IMR-90 (cell line): ENCODE results near the gene CHAT. TPM values are rescaled to one million over a fixed set of nuclear protein-coding genes. Genes with fewer than 3 reads are reported as not detected.

Experiments used
- polyA plus RNA-seq, 3 experiments: library from polyadenylated mRNA; depleted of rRNA; stranded (reverse); fragments of >200 nt; gene quantifications; 2 replicates each; pipeline ENCODE4 v1.2.3, GENCODE V29; 2012; ENCODE audit warnings: low replicate concordance in 1 of 3
- total RNA-seq: library from RNA; depleted of rRNA; stranded (reverse); fragments of >200 nt; gene quantifications from 2 replicates; pipeline ENCODE4 v1.2.3, GENCODE V29; 2012; rRNA removed

CHAT gene
- total and polyA plus RNA-seq, 2 of the 4 experiments (the other 2 are of a cell fraction): not detected

Other genes with a start within 250 kb of the CHAT start
- not detected in 2 replicates for gene DRGX, start 217.9 kb upstream of the CHAT start, total RNA-seq
- gene DRGX, start 217.9 kb upstream of the CHAT start, polyA plus RNA-seq (2012; rRNA removed): not detected in 2 replicates
- gene ERCC6, start 74.9 kb upstream of the CHAT start, total RNA-seq: 14.9 and 18.1 TPM in 2 replicates
- gene ERCC6, start 74.9 kb upstream of the CHAT start, polyA plus RNA-seq (2012; rRNA removed): 7.2 and 7.3 TPM in 2 replicates
- gene SLC18A3, start 3.7 kb upstream of the CHAT start, total RNA-seq: not detected in 2 replicates
- gene SLC18A3, start 3.7 kb upstream of the CHAT start, polyA plus RNA-seq (2012; rRNA removed): not detected in 2 replicates
- not detected in 2 replicates for gene C10orf53, start 65.6 kb downstream of the CHAT start, total RNA-seq
- not detected in 2 replicates for gene C10orf53, start 65.6 kb downstream of the CHAT start, polyA plus RNA-seq (2012; rRNA removed)
- gene OGDHL, start 148.3 kb downstream of the CHAT start, total RNA-seq: under 0.01 and 0.18 TPM in 2 replicates
- 0.27 TPM in 2 replicates for gene OGDHL, start 148.3 kb downstream of the CHAT start, polyA plus RNA-seq (2012; rRNA removed)